ENCODE results near the gene SLC51A.
A peak's percentile ranks its signal among the peaks of the same experiment; 100 is the strongest.

Gene SLC51A

DNA sequence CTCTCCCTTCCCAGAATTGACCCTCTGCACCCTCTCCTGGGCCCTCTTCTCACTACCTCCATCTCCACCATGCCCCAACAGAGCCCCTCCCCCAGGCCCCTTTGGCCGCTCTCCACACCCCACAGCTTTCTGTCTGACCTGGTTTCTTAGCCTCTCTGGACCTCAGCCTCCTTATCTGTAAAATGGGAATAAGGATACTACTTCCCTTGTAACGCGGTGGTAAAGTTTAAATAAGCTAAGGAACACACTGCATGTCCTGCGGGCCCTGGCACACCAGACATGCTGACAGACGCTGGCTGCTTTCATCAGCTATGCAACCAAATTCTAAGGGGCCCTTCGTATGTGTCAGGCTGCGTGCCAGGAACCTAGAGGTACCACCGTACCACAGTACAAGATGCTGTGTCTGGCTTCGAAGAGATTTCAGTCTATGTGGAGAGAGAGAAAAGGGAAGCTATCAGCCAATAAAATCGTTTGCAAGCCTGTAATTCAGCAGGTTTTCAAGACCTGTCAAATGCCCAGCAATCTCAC is 777 bp upstream of the SLC51A start:
- in situ Hi-C loops (cut with HindIII; ENCODE audit: low pct_ligation_motif_present, low sequenced_read_pairs): no loop called here
- no peaks in the 10 kb centered on the region for H3K27me3 ChIP-seq (replicated peaks)
- DNase-seq: no peak
- no peaks in the 10 kb centered on the region for H3K36me3 ChIP-seq (replicated peaks)
- no peak overlapping the region for H3K27ac ChIP-seq
- H3K4me3 ChIP-seq (ENCODE audit: low read depth, low read length): no peak overlapping the region
- TF ChIP-seq, protein P1, sequence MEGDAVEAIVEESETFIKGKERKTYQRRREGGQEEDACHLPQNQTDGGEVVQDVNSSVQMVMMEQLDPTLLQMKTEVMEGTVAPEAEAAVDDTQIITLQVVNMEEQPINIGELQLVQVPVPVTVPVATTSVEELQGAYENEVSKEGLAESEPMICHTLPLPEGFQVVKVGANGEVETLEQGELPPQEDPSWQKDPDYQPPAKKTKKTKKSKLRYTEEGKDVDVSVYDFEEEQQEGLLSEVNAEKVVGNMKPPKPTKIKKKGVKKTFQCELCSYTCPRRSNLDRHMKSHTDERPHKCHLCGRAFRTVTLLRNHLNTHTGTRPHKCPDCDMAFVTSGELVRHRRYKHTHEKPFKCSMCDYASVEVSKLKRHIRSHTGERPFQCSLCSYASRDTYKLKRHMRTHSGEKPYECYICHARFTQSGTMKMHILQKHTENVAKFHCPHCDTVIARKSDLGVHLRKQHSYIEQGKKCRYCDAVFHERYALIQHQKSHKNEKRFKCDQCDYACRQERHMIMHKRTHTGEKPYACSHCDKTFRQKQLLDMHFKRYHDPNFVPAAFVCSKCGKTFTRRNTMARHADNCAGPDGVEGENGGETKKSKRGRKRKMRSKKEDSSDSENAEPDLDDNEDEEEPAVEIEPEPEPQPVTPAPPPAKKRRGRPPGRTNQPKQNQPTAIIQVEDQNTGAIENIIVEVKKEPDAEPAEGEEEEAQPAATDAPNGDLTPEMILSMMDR (IDR thresholded peaks at IDR 0.05; ENCODE audit: low read depth, low read length, missing control alignments): no peak

DNA sequence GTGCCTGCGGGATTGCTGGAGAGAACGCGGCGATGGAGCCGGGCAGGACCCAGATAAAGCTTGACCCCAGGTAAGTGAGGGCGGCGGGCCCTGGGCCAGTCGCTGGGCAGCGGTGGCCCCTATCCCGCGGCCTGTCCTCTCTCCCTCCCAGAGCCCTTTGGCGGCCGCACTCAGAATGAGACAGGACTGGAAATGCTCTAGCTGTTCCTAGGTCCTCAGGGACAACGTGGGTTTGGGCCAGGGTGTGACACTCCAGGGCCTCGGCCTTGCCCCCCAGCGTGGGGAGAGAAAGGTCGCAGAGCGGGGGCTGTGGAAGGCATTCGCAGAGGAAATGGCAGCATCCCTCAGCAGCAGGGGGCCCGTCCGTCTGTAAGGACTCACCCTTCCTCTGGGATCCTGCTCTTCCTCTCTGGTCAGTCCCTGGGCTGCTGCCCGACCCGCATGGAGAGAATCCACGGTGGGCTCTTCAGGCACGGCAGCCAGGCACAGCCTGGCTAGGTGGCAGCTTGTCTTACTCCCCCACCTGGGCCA is 412 bp downstream of the SLC51A start:
- no peaks in the 10 kb centered on the region for H3K36me3 ChIP-seq (replicated peaks)
- DNase-seq: no peak
- TF ChIP-seq, protein P1 (IDR thresholded peaks at IDR 0.05; ENCODE audit: low read depth, low read length, missing control alignments): no peak

DNA sequence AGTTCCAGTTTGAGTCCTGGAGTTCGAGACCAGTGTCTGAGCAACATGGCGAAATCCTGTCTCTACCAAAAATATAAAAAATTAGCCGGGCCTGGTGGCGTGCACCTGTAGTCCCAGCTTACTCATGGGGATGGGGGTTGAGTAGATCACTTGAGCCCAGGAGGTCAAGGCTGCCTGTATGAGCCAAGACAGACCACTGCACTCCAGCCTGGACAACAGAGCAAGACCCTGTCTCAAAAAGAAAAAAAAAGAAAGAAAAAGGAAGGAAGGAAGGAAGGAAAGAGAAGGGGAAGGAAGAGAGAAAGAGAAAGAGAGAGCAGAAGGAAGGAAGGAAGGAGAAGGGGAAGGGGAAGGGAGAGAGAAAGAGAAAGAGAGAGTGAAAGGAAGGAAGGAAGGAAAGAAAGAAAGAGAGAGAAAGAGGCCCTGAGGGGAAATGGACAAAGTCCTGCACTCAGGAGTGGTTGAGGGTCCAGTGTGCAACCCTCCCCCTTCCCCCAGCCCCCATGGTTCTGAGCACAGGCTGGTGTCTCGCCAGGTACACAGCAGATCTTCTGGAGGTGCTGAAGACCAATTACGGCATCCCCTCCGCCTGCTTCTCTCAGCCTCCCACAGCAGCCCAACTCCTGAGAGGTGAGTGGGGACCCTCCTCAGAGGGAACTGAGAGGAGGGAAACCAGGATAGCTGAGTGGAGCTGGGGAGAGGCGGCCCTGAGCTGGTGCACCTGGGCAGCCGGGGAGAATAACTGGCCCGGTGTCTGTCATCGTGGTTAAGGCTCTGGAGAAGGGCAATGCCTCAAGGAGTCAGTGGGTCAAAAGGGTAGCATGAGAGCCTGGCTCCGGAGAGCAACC is 1.2 kb downstream of the SLC51A start:
- H3K4me3 ChIP-seq (ENCODE audit: low read depth, low read length): no peak overlapping the region
- in situ Hi-C loops (cut with HindIII; ENCODE audit: low pct_ligation_motif_present, low sequenced_read_pairs): no loop called here
- no peak for DNase-seq
- TF ChIP-seq, protein P1 (IDR thresholded peaks at IDR 0.05; ENCODE audit: low read depth, low read length, missing control alignments): no peak
- no peaks in the 10 kb centered on the region for H3K27me3 ChIP-seq (replicated peaks)
- no peaks in the 10 kb centered on the region for H3K36me3 ChIP-seq (replicated peaks)
- no peak overlapping the region for H3K27ac ChIP-seq

More for the DNA sequence above, 412 bp downstream of the SLC51A start:
- H3K27me3 ChIP-seq (replicated peaks): no peaks in the 10 kb centered on the region
- no peak overlapping the region for H3K4me3 ChIP-seq (ENCODE audit: low read depth, low read length)
- H3K27ac ChIP-seq: no peak overlapping the region
- in situ Hi-C loops (cut with HindIII; ENCODE audit: low pct_ligation_motif_present, low sequenced_read_pairs): no loop called here

DNA sequence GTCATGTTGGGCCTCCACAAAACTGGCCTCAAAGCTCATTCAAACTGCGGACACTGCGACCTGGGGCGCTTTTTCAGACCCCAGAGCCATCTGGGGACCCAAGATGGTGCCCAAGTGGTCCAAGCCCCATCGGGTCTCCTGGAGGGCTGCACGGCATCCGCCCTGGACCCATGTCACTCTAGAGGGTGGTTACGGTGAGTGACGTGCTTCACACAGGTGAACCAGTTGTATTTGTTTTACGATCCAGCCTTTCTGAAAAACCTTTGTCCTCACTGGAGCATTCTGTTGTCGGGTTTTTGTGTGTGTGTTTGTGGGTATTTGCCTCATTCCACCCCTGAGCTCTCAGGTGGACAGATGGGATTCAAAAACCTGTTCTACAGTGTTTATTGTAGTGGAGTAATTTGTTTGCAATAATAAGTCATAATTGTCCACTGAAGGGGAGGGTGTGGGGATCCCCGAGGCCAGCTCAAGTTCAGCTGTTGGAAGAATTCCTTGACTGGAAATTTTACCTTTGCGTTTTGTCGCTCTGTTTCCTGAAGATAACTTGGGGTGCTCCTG is 1.9 kb downstream of the SLC51A start:
- Histone ChIP-seq H3K4me3 (ENCODE audit: low read depth, low read length) (no peak overlapping the region), H3K27me3 (replicated peaks) (no peaks in the 10 kb centered on the region), H3K27ac (no peak overlapping the region), H3K36me3 (replicated peaks) (no peaks in the 10 kb centered on the region)
- in situ Hi-C loops (cut with HindIII; ENCODE audit: low pct_ligation_motif_present, low sequenced_read_pairs): no loop called here
- TF ChIP-seq, protein P1 (IDR thresholded peaks at IDR 0.05; ENCODE audit: low read depth, low read length, missing control alignments): no peak
- no peak for DNase-seq

DNA sequence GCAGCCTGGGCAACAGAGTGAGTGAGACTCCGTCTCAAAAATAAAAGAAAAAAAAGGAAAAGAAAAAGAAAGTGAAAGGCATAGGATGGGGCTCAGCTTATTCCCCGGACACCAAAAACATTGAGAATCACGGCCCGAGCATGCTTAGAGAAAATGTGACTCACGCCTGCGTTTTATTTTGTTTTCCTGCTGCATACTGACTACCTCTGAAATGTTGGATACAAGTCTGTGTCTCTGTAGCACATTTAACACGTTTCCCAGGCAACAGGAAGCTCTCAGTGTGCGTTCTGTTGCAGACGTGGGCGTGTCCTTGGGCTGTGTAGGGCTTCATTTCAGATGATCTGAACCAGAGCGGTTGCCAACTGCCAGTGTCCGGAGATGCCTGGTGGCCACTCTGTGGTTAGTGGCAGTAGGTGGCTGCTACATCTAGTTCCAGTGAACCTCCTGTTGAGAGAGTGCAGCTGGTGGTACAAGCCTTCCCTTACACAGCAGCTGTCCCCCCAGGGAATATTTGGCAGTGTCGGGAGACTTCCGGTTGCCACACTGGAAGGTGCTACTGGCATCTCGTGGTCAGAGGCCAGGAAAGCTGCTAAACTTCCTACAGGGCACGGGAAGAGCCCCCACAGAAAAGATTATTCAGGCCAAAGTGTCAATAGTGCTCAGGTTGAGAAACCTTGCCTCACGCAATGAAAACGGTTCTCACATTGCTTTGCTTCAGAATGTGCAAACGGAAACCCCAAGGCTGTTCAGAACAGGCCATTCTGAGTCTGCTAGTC is 3.0 kb downstream of the SLC51A start:
- Histone ChIP-seq H3K27me3 (replicated peaks) (no peaks in the 10 kb centered on the region), H3K4me3 (ENCODE audit: low read depth, low read length) (peak overlapping the region; percentile 31), H3K27ac (peak overlapping the region; percentile 53), H3K36me3 (replicated peaks) (no peaks in the 10 kb centered on the region)
- TF ChIP-seq, protein P1 (IDR thresholded peaks at IDR 0.05; ENCODE audit: low read depth, low read length, missing control alignments): no peak
- in situ Hi-C loops (cut with HindIII; ENCODE audit: low pct_ligation_motif_present, low sequenced_read_pairs): no loop called here
- DNase-seq: peak; percentile 98
